GM18858 (cell line): ENCODE data around the gene TOGARAM2.
"Not testable (repeated sequence)": the region's sequence is repeated elsewhere in the genome, so short reads cannot be mapped to it uniquely, and the experiment has no call there.

ENCODE experiments used
- ATAC-seq: cut with Tn5 transposase; IDR thresholded peaks from one replicate; pipeline ENCODE4 v1.9.1; 2021; ENCODE audit not compliant: unreplicated experiment

Gene TOGARAM2

GRCh38 chr2:28976584-28976983 is 4.5 kb upstream of the TOGARAM2 start:
- ATAC-seq: no peak

GRCh38 chr2:28977176-28977875 is 3.8 kb upstream of the TOGARAM2 start:
- ATAC-seq: no peak

GRCh38 chr2:28978001-28978400 is 3.1 kb upstream of the TOGARAM2 start:
- ATAC-seq: not testable (repeated sequence)

- ATAC-seq: no peak
Measured at GRCh38 chr2:28978606-28979005, 2.5 kb upstream of the TOGARAM2 start.

- ATAC-seq: no peak
Measured at GRCh38 chr2:28979041-28979440, 2.1 kb upstream of the TOGARAM2 start.

GRCh38 chr2:28979576-28980366 is 1.3 kb upstream of the TOGARAM2 start:
- ATAC-seq: no peak

GRCh38 chr2:28980368-28981015 is 606 bp upstream of the TOGARAM2 start:
- no peak for ATAC-seq

GRCh38 chr2:28981620-28982376 is 700 bp downstream of the TOGARAM2 start:
- ATAC-seq: no peak

GRCh38 chr2:28982381-28982950 is 1.4 kb downstream of the TOGARAM2 start:
- ATAC-seq: no peak

GRCh38 chr2:28986429-28986828 is 5.3 kb downstream of the TOGARAM2 start:
- ATAC-seq: no peak

GRCh38 chr2:28989973-28990372 is 8.9 kb downstream of the TOGARAM2 start:
- no peak for ATAC-seq

- ATAC-seq: no peak
Measured at GRCh38 chr2:28990445-28990844, 9.3 kb downstream of the TOGARAM2 start.

GRCh38 chr2:28991021-28991420 is 9.9 kb downstream of the TOGARAM2 start:
- ATAC-seq: no peak

GRCh38 chr2:28991460-28991859 is 10.4 kb downstream of the TOGARAM2 start:
- ATAC-seq: no peak

- no peak for ATAC-seq
Measured at GRCh38 chr2:28993206-28993960, 12.3 kb downstream of the TOGARAM2 start.

- ATAC-seq: no peak
Measured at GRCh38 chr2:28994074-28994473, 13.0 kb downstream of the TOGARAM2 start.

- ATAC-seq: no peak
Measured at GRCh38 chr2:28994679-28995078, 13.6 kb downstream of the TOGARAM2 start.

GRCh38 chr2:28995765-28996750 is 15.0 kb downstream of the TOGARAM2 start:
- no peak for ATAC-seq
